Measurements from ENCODE around the gene CYP19A1.

The CYP19A1 gene

DNA sequence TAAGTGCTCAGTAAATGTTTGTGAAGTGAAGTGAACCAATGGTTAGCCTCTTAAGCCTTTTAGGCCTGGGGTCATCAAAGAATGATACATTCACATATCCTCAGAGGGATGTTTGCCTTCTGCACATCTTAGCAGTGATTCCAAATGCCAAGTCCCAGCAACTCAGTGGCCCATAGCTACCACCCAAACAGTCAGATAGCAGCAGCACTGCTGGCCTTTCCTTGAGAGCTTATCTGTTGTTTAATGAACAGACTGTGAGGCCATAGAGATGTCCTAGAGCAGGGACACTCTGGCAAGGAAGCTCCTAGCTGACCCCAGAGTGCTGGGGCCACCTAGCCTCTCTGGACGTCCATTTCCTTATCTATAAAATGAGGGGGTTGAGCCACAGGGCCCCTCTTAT is 86.8 kb downstream of the CYP19A1 start:
- Histone ChIP-seq H3K36me3 (ENCODE audit: control insufficient read depth, insufficient read depth, low read length) (no peaks in the 10 kb centered on the region), H3K4me3 (replicated peaks; ENCODE audit: low read depth, low read length) (no peak overlapping the region), H3K27me3 (replicated peaks; ENCODE audit: control insufficient read depth, insufficient read depth, low read length) (no peaks in the 10 kb centered on the region)
- no peak for DNase-seq (ENCODE audit: extremely low read depth, insufficient read length)
- TF ChIP-seq CTCF (IDR thresholded peaks at IDR 0.05; ENCODE audit: insufficient read depth, low read length, poor library complexity, severe bottlenecking), result no peak

- no peak for TF ChIP-seq CTCF (IDR thresholded peaks at IDR 0.05; ENCODE audit: insufficient read depth, low read length, poor library complexity, severe bottlenecking)
- no peak for DNase-seq (ENCODE audit: extremely low read depth, insufficient read length)
- Histone ChIP-seq H3K4me3 (replicated peaks; ENCODE audit: low read depth, low read length) (no peak overlapping the region), H3K27me3 (replicated peaks; ENCODE audit: control insufficient read depth, insufficient read depth, low read length) (no peaks in the 10 kb centered on the region), H3K36me3 (ENCODE audit: control insufficient read depth, insufficient read depth, low read length) (no peaks in the 10 kb centered on the region)
Observed at GRCh38 chr15:51250217-51251011, 88.0 kb downstream of the CYP19A1 start.

GRCh38 chr15:51245628-51246027 is 92.8 kb downstream of the CYP19A1 start:
- no peak for TF ChIP-seq CTCF (IDR thresholded peaks at IDR 0.05; ENCODE audit: insufficient read depth, low read length, poor library complexity, severe bottlenecking)
- DNase-seq (ENCODE audit: extremely low read depth, insufficient read length), result no peak
- no peak overlapping the region for H3K4me3 ChIP-seq (replicated peaks; ENCODE audit: low read depth, low read length)
- no peaks in the 10 kb centered on the region for H3K36me3 ChIP-seq (ENCODE audit: control insufficient read depth, insufficient read depth, low read length)
- no peaks in the 10 kb centered on the region for H3K27me3 ChIP-seq (replicated peaks; ENCODE audit: control insufficient read depth, insufficient read depth, low read length)

- Histone ChIP-seq H3K27me3 (replicated peaks; ENCODE audit: control insufficient read depth, insufficient read depth, low read length) (no peaks in the 10 kb centered on the region), H3K36me3 (ENCODE audit: control insufficient read depth, insufficient read depth, low read length) (no peaks in the 10 kb centered on the region), H3K4me3 (replicated peaks; ENCODE audit: low read depth, low read length) (no peak overlapping the region)
- DNase-seq (ENCODE audit: extremely low read depth, insufficient read length), result peak; percentile 22
- no peak for TF ChIP-seq CTCF (IDR thresholded peaks at IDR 0.05; ENCODE audit: insufficient read depth, low read length, poor library complexity, severe bottlenecking)
Observed at GRCh38 chr15:51244423-51244869, 94.0 kb downstream of the CYP19A1 start.

DNA sequence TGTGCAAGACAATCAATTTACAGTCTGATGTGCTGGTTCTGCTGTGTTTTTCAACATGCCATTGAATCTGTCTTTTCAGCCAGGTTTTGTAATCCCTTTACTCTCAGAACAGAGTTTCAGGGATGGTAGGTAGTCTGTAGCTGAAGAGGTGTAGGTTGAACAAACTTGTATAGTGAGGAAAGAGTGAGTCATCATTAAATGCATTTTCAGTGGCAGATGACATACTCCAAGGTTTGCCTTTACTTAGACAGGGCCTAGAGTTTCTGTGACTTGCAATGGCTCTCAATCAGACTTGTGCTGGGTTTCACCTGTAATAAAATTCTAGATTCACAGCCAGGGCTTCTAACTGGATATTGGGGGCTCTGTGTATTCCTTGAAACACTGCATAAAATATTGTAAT is 94.6 kb downstream of the CYP19A1 start:
- DNase-seq (ENCODE audit: extremely low read depth, insufficient read length), result no peak
- H3K4me3 ChIP-seq (replicated peaks; ENCODE audit: low read depth, low read length), result no peak overlapping the region
- no peak for TF ChIP-seq CTCF (IDR thresholded peaks at IDR 0.05; ENCODE audit: insufficient read depth, low read length, poor library complexity, severe bottlenecking)

More for the DNA sequence above, 94.6 kb downstream of the CYP19A1 start:
- H3K36me3 ChIP-seq (ENCODE audit: control insufficient read depth, insufficient read depth, low read length), result no peaks in the 10 kb centered on the region
- H3K27me3 ChIP-seq (replicated peaks; ENCODE audit: control insufficient read depth, insufficient read depth, low read length), result no peaks in the 10 kb centered on the region

Measured in GM06990 (cell line).